Right lobe of liver (tissue), 6 donors: ENCODE measurements around the gene GNB1. TPM values are rescaled to one million over a fixed set of nuclear protein-coding genes. Genes with fewer than 3 reads are reported as not detected.
A peak's percentile ranks its signal among the peaks of the same experiment; 100 is the strongest.

ENCODE experiments used
- ATAC-seq, 4 donors: fragments of 200-7000 bp; cut with Tn5 transposase; one replicate each; pipeline ENCODE4 v1.9.1; 2020; ENCODE audit warnings: mild to moderate bottlenecking in 4 of 4, moderate library complexity in 4 of 4
- DNase-seq, 3 donors: peaks; one replicate each; pipeline ENCODE4 v3.0.0-alpha.2; 2020
- H3K27ac ChIP-seq, 3 donors: fragments of 200-600 bp; one replicate each; pipeline ENCODE4 v1.8.0; 2022
- H3K27me3 ChIP-seq, 2 donors: fragments of 200-600 bp; one replicate each; pipeline ENCODE4 v1.8.0; 2022
- H3K36me3 ChIP-seq, 4 donors: fragments of 200-600 bp; sonication (generic) in 1 of 4; one replicate each; pipeline versions ENCODE4 v1.5.1 to v1.8.0; 2017 to 2022; ENCODE audit warnings: control low read depth in 1 of 4
- H3K4me1 ChIP-seq, 4 donors: fragments of 200-600 bp; sonication (generic) in 1 of 4; one replicate each; pipeline versions ENCODE4 v1.5.1 to v1.8.0; 2017 to 2022; ENCODE audit warnings: control low read depth in 1 of 4
- H3K4me3 ChIP-seq, 3 donors: fragments of 200-600 bp; one replicate each; pipeline ENCODE4 v1.8.0; 2022
- H3K9me3 ChIP-seq, 4 donors: fragments of 200-600 bp; sonication (generic) in 1 of 4; one replicate each; pipeline versions ENCODE4 v1.5.1 to v1.8.0; 2017 to 2022; ENCODE audit warnings: control low read depth in 1 of 4
- POLR2A ChIP-seq: fragments of 450-650 bp; IDR thresholded peaks from one replicate; pipeline ENCODE4 v1.6.1; 2017; ENCODE audit warnings: antibody characterized with exemption, mild to moderate bottlenecking
- WGBS: methylation state at CpG from one replicate; pipeline ENCODE4 v1.1.6; 2018; ENCODE audit warnings: low coverage, low lambda C conversion rate; ENCODE audit not compliant: insufficient coverage; ENCODE audit errors: missing lambda C conversion rate; 5-methylcytosine and 5-hydroxymethylcytosine counted together
- intact Hi-C, 2 donors: fragments of 100-400 bp; cut with DNase I; formaldehyde crosslinking; loops; one replicate each; pipeline versions ENCODE4 v1.11.2 to v1.14.1; 2022
- total RNA-seq, 6 experiments: library from RNA; depleted of rRNA in 2 of 6; stranded (reverse); fragments of >200 nt in 2 of 6; fragmentation: NEBNext Ultra II Directional in 3 of 6; extraction: Animal tissue kit (Norgen Biotek cat#: 25700) in 3 of 6; gene quantifications; one replicate each; pipeline versions ENCODE4 v1.1.0 to v1.2.4, GENCODE V29; 2016 to 2023
- TF ChIP-seq, protein P1 (sequence below), 4 donors: fragments of 200-600 bp in 3 of 4; fragments of 450-650 bp in 1 of 4; IDR thresholded peaks; one replicate each; pipeline versions ENCODE4 v1.5.1 to v1.8.0; 2016 to 2022; ENCODE audit warnings: antibody characterized with exemption in 4 of 4, mild to moderate bottlenecking in 2 of 4
- donor health status: DM: no; HTN: yes; CAD: no.
- donor health status: DM: no; HTN: no; CAD: no.
- donor health status: DM: no; HTN: no; CAD: no.
- donor health status: DM: no; HTN: yes; CAD: no.
- donor health status: DM: no; HTN: yes; CAD: no.

GNB1 gene
- total RNA-seq, 6 experiments from 2014 or later, result 85.9 to 147 (median 104) TPM

DNA sequence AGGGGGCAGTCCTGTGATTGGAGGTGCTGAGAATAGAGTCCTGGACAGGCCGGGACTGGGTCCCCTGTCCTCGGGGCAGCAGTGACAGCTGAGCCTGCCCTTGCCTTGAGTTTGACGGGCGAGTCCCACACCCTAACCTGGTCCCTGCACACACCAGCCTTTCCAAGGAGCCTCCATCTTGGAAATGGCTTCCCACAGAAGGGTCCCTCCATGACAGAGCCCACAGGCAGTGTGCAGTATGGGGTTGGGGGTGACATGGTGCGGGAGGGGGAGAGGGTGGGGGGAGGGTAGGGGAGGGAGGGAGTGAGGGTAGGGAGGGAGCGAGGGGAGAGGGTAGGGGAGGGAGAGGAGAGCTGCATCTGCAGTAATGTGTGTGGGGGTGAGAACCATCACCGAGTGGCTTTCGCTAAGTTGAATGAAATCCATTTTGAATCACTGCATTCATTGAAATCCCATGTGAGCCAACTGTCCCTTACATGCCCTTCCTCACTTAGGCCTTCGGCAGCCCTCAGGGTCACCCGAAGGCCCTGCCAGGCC, 38.3 kb upstream of the GNB1 start:
- Histone ChIP-seq H3K4me3 (no peak overlapping the region), H3K27ac (no peak overlapping the region), H3K27me3 (no peaks in the 10 kb centered on the region), H3K4me1 (no peaks in the 10 kb centered on the region), H3K36me3 (no peaks in the 10 kb centered on the region), H3K9me3 (no peaks in the 10 kb centered on the region)
- no peak for DNase-seq
- ATAC-seq, result peak in 3 of 4 donors; percentile 2 to 9 (median 3)
- intact Hi-C loops, result no loop called here
- no peak for TF ChIP-seq POLR2A
- TF ChIP-seq, protein P1, sequence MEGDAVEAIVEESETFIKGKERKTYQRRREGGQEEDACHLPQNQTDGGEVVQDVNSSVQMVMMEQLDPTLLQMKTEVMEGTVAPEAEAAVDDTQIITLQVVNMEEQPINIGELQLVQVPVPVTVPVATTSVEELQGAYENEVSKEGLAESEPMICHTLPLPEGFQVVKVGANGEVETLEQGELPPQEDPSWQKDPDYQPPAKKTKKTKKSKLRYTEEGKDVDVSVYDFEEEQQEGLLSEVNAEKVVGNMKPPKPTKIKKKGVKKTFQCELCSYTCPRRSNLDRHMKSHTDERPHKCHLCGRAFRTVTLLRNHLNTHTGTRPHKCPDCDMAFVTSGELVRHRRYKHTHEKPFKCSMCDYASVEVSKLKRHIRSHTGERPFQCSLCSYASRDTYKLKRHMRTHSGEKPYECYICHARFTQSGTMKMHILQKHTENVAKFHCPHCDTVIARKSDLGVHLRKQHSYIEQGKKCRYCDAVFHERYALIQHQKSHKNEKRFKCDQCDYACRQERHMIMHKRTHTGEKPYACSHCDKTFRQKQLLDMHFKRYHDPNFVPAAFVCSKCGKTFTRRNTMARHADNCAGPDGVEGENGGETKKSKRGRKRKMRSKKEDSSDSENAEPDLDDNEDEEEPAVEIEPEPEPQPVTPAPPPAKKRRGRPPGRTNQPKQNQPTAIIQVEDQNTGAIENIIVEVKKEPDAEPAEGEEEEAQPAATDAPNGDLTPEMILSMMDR (IDR thresholded peaks at IDR 0.05), result no peak
- WGBS, result 68% methylated on average over 4 of the region's 10 CpGs

DNA sequence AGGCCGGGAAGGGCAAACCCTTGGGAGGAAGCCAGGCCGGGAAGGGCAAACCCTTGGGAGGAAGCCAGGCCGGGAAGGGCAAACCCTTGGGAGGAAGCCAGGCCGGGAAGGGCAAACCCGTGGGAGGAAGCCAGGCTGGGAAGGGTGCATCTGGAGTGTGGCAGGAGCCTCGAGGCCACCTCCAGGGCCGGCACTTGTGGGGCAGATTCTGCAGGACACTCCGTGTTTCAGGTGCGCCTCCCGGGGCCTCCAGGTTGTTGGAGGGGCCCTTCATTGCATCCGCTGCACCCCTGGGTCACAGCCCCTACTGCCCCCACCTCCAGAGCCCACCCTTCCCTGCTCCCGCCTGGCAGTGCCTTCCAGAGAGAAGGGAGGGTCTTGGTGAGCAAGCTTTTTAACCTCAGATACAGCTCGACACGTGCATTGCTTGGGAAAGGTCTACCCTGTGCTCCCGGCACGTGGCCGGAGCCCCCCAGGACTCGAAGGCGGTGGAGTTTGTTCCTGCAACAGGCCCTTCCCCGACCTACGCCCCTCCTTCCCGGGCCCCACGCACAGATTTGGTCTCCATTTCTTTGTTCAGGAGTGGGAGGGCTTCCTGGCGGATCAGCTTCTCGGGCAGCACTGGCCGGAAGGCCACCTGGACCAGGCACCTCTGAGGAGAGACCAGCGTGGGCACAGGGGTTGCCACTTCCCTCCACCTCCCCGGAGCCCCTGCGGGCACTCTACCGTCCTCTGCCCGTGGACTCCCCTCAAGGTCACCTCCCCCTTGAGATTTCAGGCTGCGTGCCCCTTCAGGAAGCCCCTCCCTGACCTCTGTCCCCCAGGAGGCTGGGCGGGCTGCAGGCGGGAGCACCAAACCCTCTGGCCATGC, 37.6 kb upstream of the GNB1 start:
- H3K4me3 ChIP-seq, result no peak overlapping the region
- H3K27ac ChIP-seq, result no peak overlapping the region
- H3K9me3 ChIP-seq, result no peaks in the 10 kb centered on the region
- TF ChIP-seq POLR2A, result no peak
- TF ChIP-seq, protein P1 (IDR thresholded peaks at IDR 0.05), result no peak
- H3K27me3 ChIP-seq, result no peaks in the 10 kb centered on the region
- WGBS, result 60% methylated on average over 1 of the region's 34 CpGs
- H3K36me3 ChIP-seq, result no peaks in the 10 kb centered on the region
- ATAC-seq (peak in 3 of 4 donors; percentile 26 to 44 (median 43)), DNase-seq (peak in 2 of 3 donors; percentile 61 to 62)
- intact Hi-C loops, result no loop called here
- peaks cover 0 to 3% (median under 1%) of the 10 kb centered on the region in 4 donors for H3K4me1 ChIP-seq

DNA sequence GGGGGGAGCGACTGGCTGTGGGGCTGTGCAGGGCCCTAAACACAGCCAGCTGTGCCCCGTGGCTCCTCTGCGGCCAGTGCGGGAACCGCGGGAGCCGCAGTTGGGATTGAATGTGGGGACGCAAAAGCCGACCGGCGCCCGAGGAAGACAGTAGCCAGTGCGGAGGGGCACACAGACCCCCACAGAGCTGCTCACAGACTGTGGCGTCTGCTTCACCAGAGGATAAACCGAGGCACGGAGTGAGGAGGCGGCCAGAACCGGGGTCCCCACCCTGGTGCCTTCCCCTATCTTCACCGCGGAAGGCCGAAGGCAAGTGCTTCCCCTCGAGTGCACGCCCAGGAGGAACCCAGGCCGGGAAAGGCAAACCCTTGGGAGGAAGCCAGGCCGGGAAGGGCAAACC, 36.9 kb upstream of the GNB1 start:
- H3K9me3 ChIP-seq, result no peaks in the 10 kb centered on the region
- intact Hi-C loops, result no loop called here
- H3K36me3 ChIP-seq, result no peaks in the 10 kb centered on the region
- H3K27ac ChIP-seq, result no peak overlapping the region
- TF ChIP-seq POLR2A, result no peak
- TF ChIP-seq, protein P1 (IDR thresholded peaks at IDR 0.05), result no peak
- H3K27me3 ChIP-seq, result no peaks in the 10 kb centered on the region
- peak in 2 of 3 donors; percentile 60 to 62 for DNase-seq
- H3K4me3 ChIP-seq, result no peak overlapping the region
- peaks cover 0 to 10% (median 4%) of the 10 kb centered on the region in 4 donors for H3K4me1 ChIP-seq
- 29% methylated on average over 11 of the region's 25 CpGs for WGBS
- peak in 1 of 4 donors; percentile 15 for ATAC-seq

DNA sequence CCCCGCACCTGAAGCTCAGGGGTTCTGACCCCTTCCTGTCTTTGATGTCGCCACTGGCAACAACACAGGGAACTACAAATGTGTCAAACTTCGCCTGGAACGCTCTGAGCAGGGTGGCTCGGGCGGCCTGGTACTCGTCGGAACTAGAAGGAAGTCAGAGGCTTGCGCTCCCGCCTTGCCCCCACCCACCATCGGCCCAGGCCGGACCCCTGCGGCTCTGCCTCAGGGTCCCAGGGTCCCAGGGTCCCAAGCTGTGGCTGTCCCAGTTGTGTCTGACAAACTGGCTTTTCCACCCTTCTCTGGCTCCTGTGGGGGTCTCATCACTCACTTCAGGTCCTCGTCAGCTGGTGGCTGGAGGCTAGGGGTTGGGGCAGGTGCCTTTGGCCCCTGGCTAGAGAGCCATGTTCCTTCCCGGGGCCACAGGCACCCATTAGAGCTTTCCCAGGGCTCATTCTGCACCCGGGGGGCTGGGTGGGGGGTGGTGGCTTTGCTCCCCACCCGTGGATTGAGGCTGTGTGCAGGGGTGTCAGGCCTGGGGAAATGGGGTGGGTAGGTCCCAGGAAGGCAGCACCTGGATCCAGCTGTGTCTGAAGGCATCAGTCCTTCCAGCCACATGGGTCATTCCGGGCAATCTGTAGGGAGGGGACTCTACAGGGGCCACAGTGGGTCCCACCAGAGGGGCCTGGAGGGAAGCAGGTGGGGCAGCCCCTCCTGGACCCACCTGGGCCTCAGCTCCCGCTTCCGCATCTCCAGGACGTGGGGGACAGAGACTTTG, 36.2 kb upstream of the GNB1 start:
- 40% methylated on average over 1 of the region's 21 CpGs for WGBS
- TF ChIP-seq POLR2A, result no peak
- TF ChIP-seq, protein P1 (IDR thresholded peaks at IDR 0.05), result no peak
- DNase-seq (peak in 1 of 3 donors; percentile 49), ATAC-seq (no peak)
- intact Hi-C loops, result no loop called here
- Histone ChIP-seq H3K4me3 (no peak overlapping the region), H3K27ac (no peak overlapping the region), H3K36me3 (no peaks in the 10 kb centered on the region), H3K9me3 (no peaks in the 10 kb centered on the region), H3K27me3 (no peaks in the 10 kb centered on the region), H3K4me1 (peaks cover 0 to 14% (median 6%) of the 10 kb centered on the region in 4 donors)
